GM21786 (cell line): Measurements from ENCODE around the gene SLC24A5.

Source experiments
- ATAC-seq: cut with Tn5 transposase; IDR thresholded peaks from one replicate; pipeline ENCODE4 v1.9.1; 2021; ENCODE audit not compliant: unreplicated experiment

Gene SLC24A5

GRCh38 chr15:48120745-48121144 is at the start of gene SLC24A5:
TSS of gene SLC24A5 (plus strand) at chr15:48120990. CDS start at chr15:48121045, 55 bp downstream.
- ATAC-seq: no peak

GRCh38 chr15:48072941-48073340 is 47.8 kb upstream of the SLC24A5 start:
- ATAC-seq: no peak

GRCh38 chr15:48073881-48074280 is 46.9 kb upstream of the SLC24A5 start:
- ATAC-seq: no peak

GRCh38 chr15:48076454-48076853 is 44.3 kb upstream of the SLC24A5 start:
- no peak for ATAC-seq

GRCh38 chr15:48077616-48078184 is 43.1 kb upstream of the SLC24A5 start:
- no peak for ATAC-seq

GRCh38 chr15:48084759-48085590 is 35.8 kb upstream of the SLC24A5 start:
- ATAC-seq: no peak

- ATAC-seq: no peak
Observed at GRCh38 chr15:48085591-48085930, 35.2 kb upstream of the SLC24A5 start.

- ATAC-seq: no peak
Observed at GRCh38 chr15:48086133-48086532, 34.7 kb upstream of the SLC24A5 start.

GRCh38 chr15:48086576-48086975 is 34.2 kb upstream of the SLC24A5 start:
- no peak for ATAC-seq

- no peak for ATAC-seq
Observed at GRCh38 chr15:48087844-48088243, 32.9 kb upstream of the SLC24A5 start.

- ATAC-seq: peak; percentile 64
Observed at GRCh38 chr15:48089702-48090101, 31.1 kb upstream of the SLC24A5 start.

GRCh38 chr15:48090115-48090514 is 30.7 kb upstream of the SLC24A5 start:
- peak; percentile 11 for ATAC-seq

GRCh38 chr15:48090666-48091065 is 30.1 kb upstream of the SLC24A5 start:
- ATAC-seq: no peak

- no peak for ATAC-seq
Observed at GRCh38 chr15:48091522-48091921, 29.3 kb upstream of the SLC24A5 start.

GRCh38 chr15:48096355-48096786 is 24.4 kb upstream of the SLC24A5 start:
- peak; percentile 83 for ATAC-seq

- ATAC-seq: peak; percentile 31
Observed at GRCh38 chr15:48096813-48097212, 24.0 kb upstream of the SLC24A5 start.

- no peak for ATAC-seq
Observed at GRCh38 chr15:48097264-48097663, 23.5 kb upstream of the SLC24A5 start.

GRCh38 chr15:48101376-48101961 is 19.3 kb upstream of the SLC24A5 start:
- no peak for ATAC-seq

GRCh38 chr15:48102167-48102566 is 18.6 kb upstream of the SLC24A5 start:
- ATAC-seq: no peak

- no peak for ATAC-seq
Observed at GRCh38 chr15:48103647-48104046, 17.1 kb upstream of the SLC24A5 start.

- ATAC-seq: no peak
Observed at GRCh38 chr15:48105936-48106335, 14.9 kb upstream of the SLC24A5 start.

- no peak for ATAC-seq
Observed at GRCh38 chr15:48109212-48109611, 11.6 kb upstream of the SLC24A5 start.
